Neural crest cell (in vitro differentiated cells): ENCODE measurements around the gene BARD1. TPM values are rescaled to one million over a fixed set of nuclear protein-coding genes. Genes with fewer than 3 reads are reported as not detected.

Source experiments
- DNase-seq: peaks from one replicate; pipeline ENCODE4 v3.0.0; 2021; ENCODE audit warnings: low read depth, mixed read lengths, low spot score
- H3K27ac Mint-ChIP-seq: one replicate; pipeline ENCODE4 v1.8.0; 2021; ENCODE audit warnings: mild to moderate bottlenecking, mixed read lengths; ENCODE audit not compliant: unreplicated experiment
- H3K27me3 Mint-ChIP-seq: 2 replicates; pipeline ENCODE4 v1.8.0; 2021; ENCODE audit warnings: low read depth, mild to moderate bottlenecking, mixed read lengths
- H3K36me3 Mint-ChIP-seq: 2 replicates; pipeline ENCODE4 v1.8.0; 2021; ENCODE audit warnings: low read depth, mild to moderate bottlenecking, mixed read lengths
- H3K4me1 Mint-ChIP-seq: 2 replicates; pipeline ENCODE4 v1.8.0; 2021; ENCODE audit warnings: mixed read lengths
- H3K4me3 Mint-ChIP-seq: one replicate; pipeline ENCODE4 v1.8.0; 2021; ENCODE audit warnings: mild to moderate bottlenecking, mixed read lengths
- H3K9me3 Mint-ChIP-seq: 2 replicates; pipeline ENCODE4 v1.8.0; 2021; ENCODE audit warnings: mixed read lengths
- total RNA-seq: library from RNA; stranded (reverse); gene quantifications from 2 replicates; pipeline ENCODE4 v1.2.1, GENCODE V29; 2021
- TF ChIP-seq, protein P1 (sequence below): fragments of 200-600 bp; sonication (generic); conservative IDR thresholded peaks from 2 replicates; pipeline ENCODE4 v1.5.0; 2021; ENCODE audit warnings: antibody characterized with exemption, mild to moderate bottlenecking

BARD1 gene
- total RNA-seq, 1 donor from 2014 or later, result 40.4 TPM

DNA sequence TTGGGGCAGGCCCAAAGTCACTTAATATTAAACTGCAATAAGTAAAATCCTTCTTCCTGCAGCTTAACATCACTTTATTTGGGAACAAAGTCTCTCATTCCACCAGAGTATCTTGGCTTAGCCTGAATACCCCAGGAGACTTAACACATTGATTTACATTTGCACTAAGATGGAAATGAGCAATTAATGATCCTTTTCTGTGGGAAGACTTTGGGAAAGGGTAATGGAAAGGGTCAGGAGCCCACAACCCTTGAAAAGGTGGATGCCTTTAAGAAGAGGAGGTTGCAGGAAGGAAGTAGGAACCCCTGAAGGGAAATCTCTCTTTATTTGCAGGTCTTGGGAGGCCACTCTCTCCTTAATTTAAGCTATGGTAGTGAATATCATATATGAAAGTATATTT lies 28.0 kb upstream of the BARD1 start:
- Mint-ChIP-seq H3K4me3 (no peak overlapping the region), H3K4me1 (no peaks in the 10 kb centered on the region), H3K27ac (no peak overlapping the region), H3K9me3 (peaks cover 3% of the 10 kb centered on the region), H3K27me3 (no peaks in the 10 kb centered on the region), H3K36me3 (peaks cover 3% of the 10 kb centered on the region)
- TF ChIP-seq, protein P1, sequence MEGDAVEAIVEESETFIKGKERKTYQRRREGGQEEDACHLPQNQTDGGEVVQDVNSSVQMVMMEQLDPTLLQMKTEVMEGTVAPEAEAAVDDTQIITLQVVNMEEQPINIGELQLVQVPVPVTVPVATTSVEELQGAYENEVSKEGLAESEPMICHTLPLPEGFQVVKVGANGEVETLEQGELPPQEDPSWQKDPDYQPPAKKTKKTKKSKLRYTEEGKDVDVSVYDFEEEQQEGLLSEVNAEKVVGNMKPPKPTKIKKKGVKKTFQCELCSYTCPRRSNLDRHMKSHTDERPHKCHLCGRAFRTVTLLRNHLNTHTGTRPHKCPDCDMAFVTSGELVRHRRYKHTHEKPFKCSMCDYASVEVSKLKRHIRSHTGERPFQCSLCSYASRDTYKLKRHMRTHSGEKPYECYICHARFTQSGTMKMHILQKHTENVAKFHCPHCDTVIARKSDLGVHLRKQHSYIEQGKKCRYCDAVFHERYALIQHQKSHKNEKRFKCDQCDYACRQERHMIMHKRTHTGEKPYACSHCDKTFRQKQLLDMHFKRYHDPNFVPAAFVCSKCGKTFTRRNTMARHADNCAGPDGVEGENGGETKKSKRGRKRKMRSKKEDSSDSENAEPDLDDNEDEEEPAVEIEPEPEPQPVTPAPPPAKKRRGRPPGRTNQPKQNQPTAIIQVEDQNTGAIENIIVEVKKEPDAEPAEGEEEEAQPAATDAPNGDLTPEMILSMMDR, result no peak
- DNase-seq, result no peak

DNA sequence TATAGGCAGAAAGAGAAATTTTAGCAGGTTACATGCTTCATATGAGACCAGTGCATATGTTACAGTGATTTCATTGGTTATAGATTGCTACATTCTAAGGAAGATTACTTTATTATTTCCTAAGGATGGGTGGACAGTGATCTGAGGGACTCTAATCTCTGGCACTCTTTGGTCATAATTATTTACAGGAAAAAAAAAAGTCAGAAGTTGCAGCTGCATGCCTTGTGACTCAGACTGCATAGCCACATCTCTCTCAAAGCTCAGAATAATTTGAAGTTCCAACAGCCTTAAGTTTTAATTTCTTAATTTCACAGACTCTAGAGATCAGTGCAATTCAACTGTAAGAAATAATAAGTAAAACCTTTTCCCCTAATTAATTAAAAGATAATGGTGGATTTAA lies 27.1 kb upstream of the BARD1 start:
- H3K9me3 Mint-ChIP-seq, result peaks cover 3% of the 10 kb centered on the region
- TF ChIP-seq, protein P1, result no peak
- H3K4me3 Mint-ChIP-seq, result no peak overlapping the region
- H3K27ac Mint-ChIP-seq, result no peak overlapping the region
- H3K27me3 Mint-ChIP-seq, result no peaks in the 10 kb centered on the region
- no peaks in the 10 kb centered on the region for H3K4me1 Mint-ChIP-seq
- H3K36me3 Mint-ChIP-seq, result peaks cover 3% of the 10 kb centered on the region
- DNase-seq, result no peak

DNA sequence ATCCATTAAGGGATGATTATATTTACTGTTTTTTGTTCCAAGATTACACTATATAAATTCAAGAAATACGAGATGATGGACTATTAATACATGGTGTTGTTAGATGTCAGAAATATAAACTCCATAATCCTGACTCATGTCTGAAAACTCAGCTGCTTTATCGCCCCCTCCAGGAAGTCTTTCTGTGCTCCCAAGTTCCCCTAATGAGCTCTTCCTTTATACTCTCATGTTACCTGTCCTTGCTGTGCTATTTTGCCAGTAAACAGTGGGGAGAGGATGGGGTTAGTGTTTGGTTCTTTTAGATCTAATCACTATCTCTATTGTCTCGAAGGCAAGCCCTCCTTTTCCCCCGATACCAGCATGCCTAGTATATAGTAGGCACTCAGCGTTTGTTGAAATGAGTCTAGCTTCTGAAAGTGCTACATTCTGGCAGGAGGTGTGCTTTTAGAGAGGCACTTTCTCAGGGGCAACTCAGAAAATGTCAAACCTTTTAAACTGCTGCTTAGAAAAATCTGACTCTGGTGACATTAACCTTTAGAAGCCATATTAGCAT lies 21.4 kb upstream of the BARD1 start:
- H3K4me3 Mint-ChIP-seq, result no peak overlapping the region
- TF ChIP-seq, protein P1, result peak; percentile 44
- H3K27me3 Mint-ChIP-seq, result no peaks in the 10 kb centered on the region
- H3K36me3 Mint-ChIP-seq, result no peaks in the 10 kb centered on the region
- H3K27ac Mint-ChIP-seq, result no peak overlapping the region
- no peaks in the 10 kb centered on the region for H3K9me3 Mint-ChIP-seq
- no peak for DNase-seq
- H3K4me1 Mint-ChIP-seq, result no peaks in the 10 kb centered on the region

DNA sequence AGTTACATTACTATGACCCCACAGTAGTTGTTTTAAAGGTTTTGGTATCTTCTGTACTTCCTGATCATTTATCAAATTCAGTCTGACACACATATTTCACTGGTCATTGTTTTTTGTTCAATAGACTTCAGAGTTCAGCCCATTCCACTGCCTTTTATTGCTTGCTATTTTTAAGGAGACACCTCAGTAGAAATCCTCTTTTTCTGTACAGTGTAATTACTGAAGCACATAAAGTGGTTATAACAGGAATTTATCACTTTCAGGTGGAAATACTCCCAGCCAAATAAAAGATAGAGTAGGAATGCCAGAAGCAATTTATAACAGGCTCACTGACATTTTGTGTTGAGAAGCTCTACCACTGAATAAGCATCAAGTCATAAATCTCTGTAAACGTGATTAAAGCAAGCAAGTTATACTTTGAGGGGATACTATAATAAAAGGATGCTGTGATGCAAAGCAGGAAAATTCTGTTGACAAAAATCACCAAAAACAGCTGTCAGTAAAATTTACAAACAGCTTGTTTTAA lies 6.6 kb upstream of the BARD1 start:
- TF ChIP-seq, protein P1, result no peak
- Mint-ChIP-seq H3K27me3 (no peaks in the 10 kb centered on the region), H3K9me3 (no peaks in the 10 kb centered on the region), H3K4me3 (no peak overlapping the region), H3K36me3 (no peaks in the 10 kb centered on the region), H3K27ac (no peak overlapping the region), H3K4me1 (peaks cover 9% of the 10 kb centered on the region)
- DNase-seq, result no peak

DNA sequence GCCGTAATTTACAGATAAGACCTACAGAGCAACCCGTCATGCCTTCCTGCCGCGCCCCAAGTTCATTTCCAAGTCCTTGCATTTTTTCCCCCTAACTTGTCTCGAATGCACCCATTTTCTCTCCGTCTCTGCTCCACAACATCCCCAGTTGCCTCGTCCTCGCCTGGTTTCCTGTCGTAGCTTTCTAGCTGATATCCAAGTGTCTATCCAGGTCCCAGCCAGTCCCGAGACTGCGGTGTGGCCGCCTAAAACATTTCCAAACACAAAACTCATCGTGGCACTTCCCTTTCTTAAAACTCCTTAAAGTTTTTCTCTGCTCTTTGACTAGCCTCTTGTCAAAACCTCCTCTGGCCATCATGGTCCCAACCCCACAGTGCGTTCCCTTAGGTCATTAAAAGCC lies 1.2 kb upstream of the BARD1 start:
- Mint-ChIP-seq H3K27ac (peak overlapping the region; percentile 75), H3K27me3 (no peaks in the 10 kb centered on the region)
- DNase-seq, result no peak

More for the DNA sequence above, 1.2 kb upstream of the BARD1 start:
- TF ChIP-seq, protein P1, result no peak
- Mint-ChIP-seq H3K4me3 (peak overlapping the region; percentile 95), H3K36me3 (no peaks in the 10 kb centered on the region), H3K9me3 (no peaks in the 10 kb centered on the region), H3K4me1 (peaks cover 36% of the 10 kb centered on the region)
